Osteoblast (primary cell): ENCODE data around the gene PKP1. TPM values are rescaled to one million over a fixed set of nuclear protein-coding genes. Genes with fewer than 3 reads are reported as not detected.

Experiments used
- DNase-seq: peaks from one replicate; pipeline ENCODE4 v3.0.0; 2011; ENCODE audit warnings: low spot score, mixed read lengths; ENCODE audit not compliant: insufficient read length; ENCODE audit errors: missing footprints
- H2AFZ ChIP-seq: 2 replicates; pipeline ENCODE4 v1.6.0; 2011; ENCODE audit warnings: mild to moderate bottlenecking, low read length
- H3K27ac ChIP-seq: 2 replicates; pipeline ENCODE4 v1.5.1; 2011; ENCODE audit warnings: mild to moderate bottlenecking, low read depth, low read length, moderate library complexity
- H3K27me3 ChIP-seq: 2 replicates; pipeline ENCODE4 v1.6.0; 2012; ENCODE audit warnings: mild to moderate bottlenecking, control low read depth, inconsistent platforms, low read length, moderate library complexity; ENCODE audit not compliant: insufficient read depth
- H3K36me3 ChIP-seq: 2 replicates; pipeline ENCODE4 v1.5.1; 2011; ENCODE audit warnings: mild to moderate bottlenecking, low read length, control low read depth, moderate library complexity; ENCODE audit not compliant: insufficient read depth
- H3K4me1 ChIP-seq: 2 replicates; pipeline ENCODE4 v1.5.1; 2011; ENCODE audit warnings: mild to moderate bottlenecking, low read length, control low read depth, moderate library complexity; ENCODE audit not compliant: insufficient read depth
- H3K4me2 ChIP-seq: 2 replicates; pipeline ENCODE4 v1.6.0; 2011; ENCODE audit warnings: mild to moderate bottlenecking, low read length; ENCODE audit not compliant: insufficient read depth
- H3K4me3 ChIP-seq: fragments of 200-600 bp; sonication (generic); 3 replicates; pipeline ENCODE4 v1.5.1; 2012; ENCODE audit warnings: mild to moderate bottlenecking, low read length, inconsistent platforms; ENCODE audit not compliant: insufficient read depth
- H3K79me2 ChIP-seq: 2 replicates; pipeline ENCODE4 v1.6.0; 2012; ENCODE audit warnings: mild to moderate bottlenecking, low read length, control low read depth, inconsistent platforms; ENCODE audit not compliant: insufficient read depth
- H3K9me3 ChIP-seq: 2 replicates; pipeline ENCODE4 v1.5.1; 2011; ENCODE audit warnings: low read depth, low read length, control low read depth
- H4K20me1 ChIP-seq: 2 replicates; pipeline ENCODE4 v1.6.0; 2012; ENCODE audit warnings: mild to moderate bottlenecking, low read length, control low read depth; ENCODE audit not compliant: insufficient read depth
- total RNA-seq: library from RNA; depleted of rRNA; stranded (reverse); fragments of >200 nt; gene quantifications from 2 replicates; pipeline ENCODE4 v1.2.3, GENCODE V29; 2012
- TF ChIP-seq, protein P1 (sequence below): IDR thresholded peaks from 2 replicates; pipeline ENCODE4 v1.5.1; 2011; ENCODE audit warnings: mild to moderate bottlenecking, low read depth, low read length, moderate library complexity; ENCODE audit errors: extremely low read depth

The PKP1 gene
- total RNA-seq, 1 donor, result under 0.01 TPM

- no peaks in the 10 kb centered on the region for H3K9me3 ChIP-seq
- H3K27ac ChIP-seq, result no peak overlapping the region
- DNase-seq, result no peak
- H3K36me3 ChIP-seq, result no peaks in the 10 kb centered on the region
- H3K4me1 ChIP-seq, result peaks cover 38% of the 10 kb centered on the region
- H2AFZ ChIP-seq, result no peak overlapping the region
- H3K79me2 ChIP-seq, result no peaks in the 10 kb centered on the region
- H4K20me1 ChIP-seq, result no peaks in the 10 kb centered on the region
- no peaks in the 10 kb centered on the region for H3K27me3 ChIP-seq
- H3K4me2 ChIP-seq, result no peak overlapping the region
- TF ChIP-seq, protein P1, sequence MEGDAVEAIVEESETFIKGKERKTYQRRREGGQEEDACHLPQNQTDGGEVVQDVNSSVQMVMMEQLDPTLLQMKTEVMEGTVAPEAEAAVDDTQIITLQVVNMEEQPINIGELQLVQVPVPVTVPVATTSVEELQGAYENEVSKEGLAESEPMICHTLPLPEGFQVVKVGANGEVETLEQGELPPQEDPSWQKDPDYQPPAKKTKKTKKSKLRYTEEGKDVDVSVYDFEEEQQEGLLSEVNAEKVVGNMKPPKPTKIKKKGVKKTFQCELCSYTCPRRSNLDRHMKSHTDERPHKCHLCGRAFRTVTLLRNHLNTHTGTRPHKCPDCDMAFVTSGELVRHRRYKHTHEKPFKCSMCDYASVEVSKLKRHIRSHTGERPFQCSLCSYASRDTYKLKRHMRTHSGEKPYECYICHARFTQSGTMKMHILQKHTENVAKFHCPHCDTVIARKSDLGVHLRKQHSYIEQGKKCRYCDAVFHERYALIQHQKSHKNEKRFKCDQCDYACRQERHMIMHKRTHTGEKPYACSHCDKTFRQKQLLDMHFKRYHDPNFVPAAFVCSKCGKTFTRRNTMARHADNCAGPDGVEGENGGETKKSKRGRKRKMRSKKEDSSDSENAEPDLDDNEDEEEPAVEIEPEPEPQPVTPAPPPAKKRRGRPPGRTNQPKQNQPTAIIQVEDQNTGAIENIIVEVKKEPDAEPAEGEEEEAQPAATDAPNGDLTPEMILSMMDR, result no peak
- H3K4me3 ChIP-seq, result no peak overlapping the region
Observed at GRCh38 chr1:201262963-201263608, 20.2 kb upstream of the PKP1 start.

DNA sequence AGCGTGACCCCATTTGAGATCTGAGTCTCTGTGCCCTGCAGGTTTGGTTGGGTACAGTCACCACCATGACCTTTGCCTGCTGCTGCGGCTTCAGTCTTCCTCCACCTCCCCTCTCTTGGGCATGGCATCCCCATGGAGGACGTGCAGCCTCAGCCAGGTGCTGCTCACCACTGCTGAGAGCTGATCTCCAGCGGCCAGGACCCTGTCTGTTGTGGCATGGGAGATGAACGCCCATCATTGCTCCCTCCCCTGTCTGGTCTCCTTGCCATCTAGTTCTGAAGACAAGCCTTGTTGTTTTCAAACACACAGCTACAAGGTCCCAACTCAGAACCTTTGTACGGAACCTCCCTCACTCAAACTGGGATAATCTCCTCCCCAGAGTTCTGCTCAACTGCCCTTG is 19.2 kb upstream of the PKP1 start:
- Histone ChIP-seq H3K9me3 (no peaks in the 10 kb centered on the region), H3K79me2 (no peaks in the 10 kb centered on the region), H4K20me1 (no peaks in the 10 kb centered on the region), H3K27me3 (no peaks in the 10 kb centered on the region), H3K36me3 (no peaks in the 10 kb centered on the region), H3K4me2 (no peak overlapping the region), H3K27ac (no peak overlapping the region), H2AFZ (no peak overlapping the region), H3K4me3 (no peak overlapping the region), H3K4me1 (peaks cover 48% of the 10 kb centered on the region)
- no peak for DNase-seq
- TF ChIP-seq, protein P1, result no peak

- TF ChIP-seq, protein P1, result no peak
- no peaks in the 10 kb centered on the region for H3K79me2 ChIP-seq
- no peak overlapping the region for H2AFZ ChIP-seq
- H3K27me3 ChIP-seq, result no peaks in the 10 kb centered on the region
- DNase-seq, result no peak
- H3K4me3 ChIP-seq, result no peak overlapping the region
- H4K20me1 ChIP-seq, result no peaks in the 10 kb centered on the region
- no peaks in the 10 kb centered on the region for H3K9me3 ChIP-seq
- no peak overlapping the region for H3K4me2 ChIP-seq
- no peak overlapping the region for H3K27ac ChIP-seq
- H3K36me3 ChIP-seq, result no peaks in the 10 kb centered on the region
- peaks cover 48% of the 10 kb centered on the region for H3K4me1 ChIP-seq
Observed at GRCh38 chr1:201264554-201264953, 18.8 kb upstream of the PKP1 start.

GRCh38 chr1:201265756-201266155 is 17.6 kb upstream of the PKP1 start:
- Histone ChIP-seq H3K4me3 (no peak overlapping the region), H4K20me1 (no peaks in the 10 kb centered on the region), H2AFZ (no peak overlapping the region), H3K79me2 (no peaks in the 10 kb centered on the region), H3K9me3 (no peaks in the 10 kb centered on the region), H3K4me2 (no peak overlapping the region), H3K36me3 (no peaks in the 10 kb centered on the region), H3K4me1 (peaks cover 41% of the 10 kb centered on the region), H3K27me3 (no peaks in the 10 kb centered on the region), H3K27ac (no peak overlapping the region)
- TF ChIP-seq, protein P1, result no peak
- DNase-seq, result no peak
